ENCODE results near the gene TBC1D8. TPM values are rescaled to one million over a fixed set of nuclear protein-coding genes. Genes with fewer than 3 reads are reported as not detected.

TBC1D8 gene
- total and polyA plus RNA-seq, 5 donors = 36.4 to 79.5 (median 49.5) TPM

DNA sequence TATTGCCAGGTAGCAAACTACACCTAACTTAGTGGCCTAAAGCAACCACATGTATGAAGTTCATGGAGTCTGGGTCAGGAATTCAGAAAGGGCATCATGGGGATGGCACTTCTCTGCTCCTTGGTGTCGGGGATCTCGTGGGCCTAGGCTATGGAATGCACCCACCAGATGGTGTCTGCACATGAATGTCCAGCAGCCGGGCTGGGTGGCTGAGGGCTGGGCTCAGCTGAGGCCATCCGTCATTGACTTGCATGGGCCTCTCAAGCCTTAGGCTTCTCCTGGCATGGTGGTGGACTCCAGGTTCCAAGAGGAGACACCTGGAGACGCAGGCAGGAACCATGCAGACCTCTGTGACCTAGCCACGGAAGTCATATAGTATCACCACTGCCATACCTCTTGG, 175.1 kb downstream of the TBC1D8 start:
- WGBS = 84% methylated on average over 6 of the region's 6 CpGs

DNA sequence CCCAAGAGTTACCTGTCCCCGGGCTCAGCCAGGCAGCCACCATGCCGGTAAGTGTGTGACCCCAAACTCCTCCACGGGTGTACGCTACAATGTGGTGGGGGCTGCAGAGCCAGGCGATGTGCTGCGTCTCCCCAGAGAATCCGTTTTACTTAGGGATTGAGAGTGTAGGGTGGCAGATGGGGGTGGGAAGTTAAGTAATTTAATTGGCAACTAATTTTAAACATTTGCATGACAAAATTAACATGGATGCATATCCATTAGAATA, 175.7 kb downstream of the TBC1D8 start:
- intact Hi-C loops (cut with DNase I) = no loop called here
- WGBS = 93% methylated on average over 7 of the region's 7 CpGs

More for the DNA sequence above, 175.1 kb downstream of the TBC1D8 start:
- H3K27ac ChIP-seq (ENCODE audit: low read length) = no peak overlapping the region
- ATAC-seq = no peak
- no peaks in the 10 kb centered on the region for H3K9me3 ChIP-seq (ENCODE audit: control insufficient read depth, low read length)
- intact Hi-C loops (cut with DNase I) = no loop called here
- DNase-seq = peak in 1 of 3 donors; percentile 33
- no peaks in the 10 kb centered on the region for H3K27me3 ChIP-seq (ENCODE audit: control insufficient read depth, insufficient read depth)
- no peak overlapping the region for H3K4me3 ChIP-seq (ENCODE audit: low read length)
- H3K4me1 ChIP-seq (ENCODE audit: control insufficient read depth, insufficient read depth, low read length) = no peaks in the 10 kb centered on the region

DNA sequence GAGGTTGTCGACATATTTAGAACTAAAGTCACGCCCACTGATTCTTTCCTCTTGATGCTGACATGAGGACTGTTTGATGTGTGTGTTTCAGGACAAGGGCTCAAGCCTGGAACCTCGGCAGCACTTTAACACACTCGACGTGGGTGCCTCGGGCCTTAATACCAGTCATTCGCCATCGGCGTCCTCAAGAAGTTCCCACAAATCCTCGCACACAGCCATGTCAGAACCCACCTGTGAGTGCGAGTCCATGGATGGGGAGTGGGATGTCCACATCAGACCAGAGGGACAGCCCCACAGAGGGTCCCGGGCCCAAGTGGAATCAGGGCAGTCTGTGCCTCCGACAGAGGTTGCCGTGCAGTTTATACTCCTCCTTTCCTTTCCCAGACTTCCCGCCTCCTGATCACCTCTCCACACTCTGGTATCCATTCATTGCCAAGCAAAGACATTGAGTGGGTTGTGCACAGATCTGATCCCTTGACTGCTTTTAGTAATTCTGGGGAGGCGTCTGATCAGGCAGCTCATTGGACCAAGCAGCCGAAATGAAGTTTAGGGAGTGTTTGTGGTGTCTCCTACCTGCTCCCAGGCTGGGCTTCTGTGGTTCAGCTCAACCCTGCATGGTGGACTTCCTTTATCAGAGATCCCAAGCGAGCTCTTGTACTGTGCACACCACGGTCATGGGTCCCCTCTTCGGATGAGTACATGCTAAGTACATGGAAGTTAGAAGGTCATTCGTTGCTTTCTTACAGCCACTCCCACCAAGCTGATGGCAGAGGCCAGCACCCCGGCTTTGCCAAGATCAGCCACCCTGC, 176.3 kb downstream of the TBC1D8 start:
- Histone ChIP-seq H3K27me3 (ENCODE audit: control insufficient read depth, insufficient read depth) (no peaks in the 10 kb centered on the region), H3K9me3 (ENCODE audit: control insufficient read depth, low read length) (no peaks in the 10 kb centered on the region), H3K4me3 (ENCODE audit: low read length) (no peak overlapping the region), H3K27ac (ENCODE audit: low read length) (no peak overlapping the region), H3K4me1 (ENCODE audit: control insufficient read depth, insufficient read depth, low read length) (no peaks in the 10 kb centered on the region)
- peak in 1 of 3 donors; percentile 39 for DNase-seq
- intact Hi-C loops (cut with DNase I) = no loop called here
- WGBS = 90% methylated on average over 22 of the region's 22 CpGs
- ATAC-seq = no peak

More for the DNA sequence above, 175.7 kb downstream of the TBC1D8 start:
- Histone ChIP-seq H3K27ac (ENCODE audit: low read length) (no peak overlapping the region), H3K9me3 (ENCODE audit: control insufficient read depth, low read length) (no peaks in the 10 kb centered on the region), H3K4me3 (ENCODE audit: low read length) (no peak overlapping the region), H3K4me1 (ENCODE audit: control insufficient read depth, insufficient read depth, low read length) (no peaks in the 10 kb centered on the region), H3K27me3 (ENCODE audit: control insufficient read depth, insufficient read depth) (no peaks in the 10 kb centered on the region)
- ATAC-seq (no peak), DNase-seq (no peak)

DNA sequence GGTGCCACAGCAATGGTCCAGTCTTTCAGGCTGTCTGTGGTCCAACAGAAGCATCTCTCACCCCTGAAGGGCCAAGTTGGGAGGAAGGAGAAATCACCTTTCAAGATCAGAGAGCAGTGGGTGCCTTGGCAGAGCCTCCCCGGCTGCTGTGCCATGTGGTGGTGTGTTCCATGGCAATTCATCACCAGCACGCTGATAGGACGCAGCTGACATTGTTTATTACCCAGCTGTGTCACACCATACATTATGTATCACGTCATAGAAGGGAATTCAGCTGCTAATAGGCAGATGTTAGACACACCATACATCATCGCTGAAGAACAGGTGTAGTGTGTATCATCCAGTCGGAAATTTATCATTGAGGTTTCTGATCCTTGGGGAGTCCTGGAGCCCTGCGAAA, 178.7 kb downstream of the TBC1D8 start:
- H3K9me3 ChIP-seq (ENCODE audit: control insufficient read depth, low read length) = no peaks in the 10 kb centered on the region
- DNase-seq = no peak
- no peaks in the 10 kb centered on the region for H3K27me3 ChIP-seq (ENCODE audit: control insufficient read depth, insufficient read depth)
- H3K27ac ChIP-seq (ENCODE audit: low read length) = no peak overlapping the region
- intact Hi-C loops (cut with DNase I) = no loop called here
- WGBS = 88% methylated on average over 7 of the region's 7 CpGs
- H3K4me3 ChIP-seq (ENCODE audit: low read length) = no peak overlapping the region
- no peak for ATAC-seq
- no peaks in the 10 kb centered on the region for H3K4me1 ChIP-seq (ENCODE audit: control insufficient read depth, insufficient read depth, low read length)

DNA sequence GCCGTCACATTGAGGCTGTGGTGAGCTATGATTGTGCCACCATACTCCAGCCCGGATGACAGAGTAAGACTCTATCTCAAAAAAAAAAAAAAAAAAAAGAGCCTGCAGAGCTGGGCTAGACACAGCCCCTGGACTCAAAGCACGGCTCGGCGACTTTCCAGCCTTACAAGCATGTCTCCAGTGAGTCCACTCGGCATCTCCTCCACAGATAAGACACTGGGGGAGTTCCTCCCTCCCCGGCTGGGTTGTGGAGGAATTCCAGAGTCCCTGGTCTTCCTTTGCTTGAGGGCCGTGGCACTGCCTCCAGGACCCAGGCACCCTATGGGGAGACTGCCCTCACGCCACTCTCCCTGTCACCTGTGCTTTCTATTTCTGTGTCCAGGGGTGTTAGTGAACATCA, 180.0 kb downstream of the TBC1D8 start:
- H3K27me3 ChIP-seq (ENCODE audit: control insufficient read depth, insufficient read depth) = no peaks in the 10 kb centered on the region
- H3K4me3 ChIP-seq (ENCODE audit: low read length) = no peak overlapping the region
- intact Hi-C loops (cut with DNase I) = no loop called here
- ATAC-seq (peak; percentile 24 to 76), DNase-seq (peak; percentile 66 to 86 (median 73))
- no peaks in the 10 kb centered on the region for H3K4me1 ChIP-seq (ENCODE audit: control insufficient read depth, insufficient read depth, low read length)
- H3K9me3 ChIP-seq (ENCODE audit: control insufficient read depth, low read length) = no peaks in the 10 kb centered on the region
- WGBS = 64% methylated on average over 9 of the region's 9 CpGs
- H3K27ac ChIP-seq (ENCODE audit: low read length) = no peak overlapping the region

DNA sequence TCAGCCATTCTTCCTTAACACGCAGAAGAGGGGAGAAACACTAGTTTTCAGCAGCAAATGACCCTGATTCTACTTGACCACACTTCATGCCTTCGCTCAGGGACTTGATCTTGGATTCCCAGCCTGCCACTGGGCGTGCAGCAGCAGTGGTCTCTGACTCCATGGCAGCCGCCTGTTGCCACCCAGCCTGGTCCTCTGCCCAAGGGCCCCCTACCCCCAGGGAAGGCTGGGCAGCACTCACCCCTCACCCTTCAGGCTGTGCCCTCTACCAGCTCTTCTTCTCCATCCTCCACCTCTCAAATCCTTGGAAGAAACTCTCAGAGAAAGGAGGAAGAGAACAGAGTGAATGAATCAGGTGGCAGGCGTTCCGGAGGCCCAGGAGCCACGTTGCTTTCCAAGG, 181.2 kb downstream of the TBC1D8 start:
- intact Hi-C loops (cut with DNase I) = no loop called here
- WGBS = 90% methylated on average over 7 of the region's 7 CpGs
- Histone ChIP-seq H3K27ac (ENCODE audit: low read length) (no peak overlapping the region), H3K27me3 (ENCODE audit: control insufficient read depth, insufficient read depth) (no peaks in the 10 kb centered on the region), H3K4me3 (ENCODE audit: low read length) (no peak overlapping the region), H3K9me3 (ENCODE audit: control insufficient read depth, low read length) (no peaks in the 10 kb centered on the region), H3K4me1 (ENCODE audit: control insufficient read depth, insufficient read depth, low read length) (no peaks in the 10 kb centered on the region)
- DNase-seq (no peak), ATAC-seq (no peak)

DNA sequence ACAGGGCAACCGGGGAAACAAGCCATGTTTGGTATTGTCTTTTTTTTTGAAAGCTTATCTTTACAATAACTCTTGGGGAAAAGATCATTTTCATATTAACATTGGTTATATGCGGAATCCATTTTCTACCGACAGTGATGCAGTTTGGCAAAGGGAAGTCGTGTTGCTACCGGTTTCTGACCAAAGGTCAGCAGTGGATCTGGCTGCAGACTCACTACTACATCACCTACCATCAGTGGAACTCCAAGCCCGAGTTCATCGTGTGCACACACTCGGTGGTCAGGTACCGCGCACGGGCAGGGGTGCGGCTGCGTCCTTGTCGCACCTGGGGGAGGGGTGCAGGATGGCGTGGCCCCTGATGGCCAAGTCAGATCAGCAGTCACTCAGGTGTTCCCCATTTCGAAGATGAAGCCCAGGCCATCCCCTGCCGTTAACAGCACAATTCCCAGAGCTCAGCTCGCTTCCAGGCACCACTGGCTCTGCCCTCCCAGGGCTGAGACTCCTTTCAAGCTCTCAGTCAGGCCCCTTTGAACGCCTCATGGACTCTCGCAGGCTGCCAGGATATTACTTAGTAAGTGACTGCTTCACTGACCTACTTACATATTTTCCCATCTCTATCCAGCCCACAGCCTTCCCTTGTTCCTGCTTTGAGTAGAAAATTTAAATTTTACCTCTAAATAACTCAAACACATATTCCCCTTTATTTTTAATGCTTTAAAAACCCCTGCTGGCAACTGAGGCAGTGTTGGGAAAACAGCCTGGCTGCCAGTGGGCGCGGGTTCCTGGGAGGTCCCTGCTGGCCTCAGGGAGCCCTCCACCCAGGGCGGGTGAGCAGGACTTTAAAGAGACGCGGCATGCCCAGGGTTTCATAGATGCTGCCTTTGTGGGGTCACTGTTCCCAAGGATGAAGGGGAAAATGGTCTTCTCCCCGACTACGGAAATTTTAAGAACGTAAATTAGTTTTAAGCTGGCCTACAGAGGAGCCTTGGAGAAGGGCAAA, 182.7 kb downstream of the TBC1D8 start:
- 88% methylated on average over 28 of the region's 28 CpGs for WGBS
- no peak for ATAC-seq
- Histone ChIP-seq H3K9me3 (ENCODE audit: control insufficient read depth, low read length) (no peaks in the 10 kb centered on the region), H3K27me3 (ENCODE audit: control insufficient read depth, insufficient read depth) (no peaks in the 10 kb centered on the region), H3K4me1 (ENCODE audit: control insufficient read depth, insufficient read depth, low read length) (no peaks in the 10 kb centered on the region), H3K27ac (ENCODE audit: low read length) (no peak overlapping the region), H3K4me3 (ENCODE audit: low read length) (no peak overlapping the region)
- peak in 1 of 3 donors; percentile 42 for DNase-seq
- intact Hi-C loops (cut with DNase I) = no loop called here

DNA sequence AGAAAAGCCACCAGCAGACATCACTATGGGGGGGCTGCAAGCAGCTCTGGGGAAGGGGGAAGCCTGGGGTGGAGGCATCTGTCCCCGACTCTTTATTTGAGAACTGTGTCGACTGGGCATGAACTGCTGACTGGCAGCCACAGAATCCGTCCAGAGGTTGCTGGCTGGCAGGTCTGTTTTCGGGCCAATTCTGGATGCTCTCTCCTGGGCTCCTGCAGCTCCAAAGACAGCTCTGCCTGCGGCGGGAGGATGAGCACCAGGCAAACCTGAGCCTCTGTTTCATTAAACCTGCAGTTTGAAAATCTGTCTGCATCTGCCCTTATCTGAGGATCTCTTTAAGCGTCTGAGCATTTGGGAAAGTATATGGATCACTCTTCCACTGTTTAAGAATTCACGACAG, 183.5 kb downstream of the TBC1D8 start:
- Histone ChIP-seq H3K4me3 (ENCODE audit: low read length) (no peak overlapping the region), H3K4me1 (ENCODE audit: control insufficient read depth, insufficient read depth, low read length) (no peaks in the 10 kb centered on the region), H3K27me3 (ENCODE audit: control insufficient read depth, insufficient read depth) (no peaks in the 10 kb centered on the region), H3K27ac (ENCODE audit: low read length) (no peak overlapping the region), H3K9me3 (ENCODE audit: control insufficient read depth, low read length) (no peaks in the 10 kb centered on the region)
- ATAC-seq (no peak), DNase-seq (no peak)
- intact Hi-C loops (cut with DNase I) = no loop called here
- WGBS = 91% methylated on average over 8 of the region's 8 CpGs

DNA sequence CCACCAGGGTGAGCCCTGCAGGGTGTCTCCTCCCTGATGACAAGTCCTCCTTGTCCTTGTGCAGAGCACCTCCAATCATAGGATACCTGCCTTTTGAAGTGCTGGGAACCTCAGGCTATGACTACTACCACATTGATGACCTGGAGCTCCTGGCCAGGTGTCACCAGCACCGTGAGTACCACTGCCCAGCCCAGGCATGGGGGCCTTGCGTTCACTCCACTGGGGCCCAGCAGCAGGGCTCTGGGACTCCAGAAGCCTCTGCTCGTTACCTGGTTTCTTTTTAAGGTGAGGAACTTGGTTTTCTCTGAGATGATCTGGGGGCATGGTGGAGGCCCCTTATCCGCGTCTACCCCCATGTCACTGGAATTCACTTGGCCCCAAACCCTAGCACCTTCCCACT, 185.6 kb downstream of the TBC1D8 start:
- H3K27me3 ChIP-seq (ENCODE audit: control insufficient read depth, insufficient read depth) = no peaks in the 10 kb centered on the region
- no peak for DNase-seq
- no peak for ATAC-seq
- no peaks in the 10 kb centered on the region for H3K4me1 ChIP-seq (ENCODE audit: control insufficient read depth, insufficient read depth, low read length)
- no peak overlapping the region for H3K27ac ChIP-seq (ENCODE audit: low read length)
- H3K4me3 ChIP-seq (ENCODE audit: low read length) = no peak overlapping the region
- intact Hi-C loops (cut with DNase I) = no loop called here
- H3K9me3 ChIP-seq (ENCODE audit: control insufficient read depth, low read length) = no peaks in the 10 kb centered on the region
- 96% methylated on average over 5 of the region's 5 CpGs for WGBS

DNA sequence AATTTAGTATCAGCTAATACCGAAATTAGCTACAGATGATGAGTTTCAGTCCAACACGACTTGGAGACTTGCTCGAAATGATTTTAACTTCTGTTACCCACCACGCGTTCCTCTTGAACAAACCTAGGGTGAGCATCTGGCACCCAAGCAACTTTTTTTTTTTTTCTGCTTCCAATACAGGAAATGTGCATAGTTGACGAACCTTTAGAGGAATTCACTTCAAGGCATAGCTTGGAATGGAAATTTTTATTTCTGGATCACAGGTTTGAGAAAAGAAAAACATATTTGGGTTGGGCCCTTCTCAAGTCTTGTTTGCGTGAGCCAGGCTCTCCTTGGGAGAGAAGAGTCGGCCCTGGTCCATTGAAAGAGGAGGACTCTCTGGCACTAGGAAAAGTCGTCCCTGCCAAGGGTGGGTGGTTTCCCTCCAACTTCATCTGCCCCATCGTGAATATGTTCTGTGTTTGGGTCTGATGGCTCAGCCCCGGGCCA, 186.5 kb downstream of the TBC1D8 start:
- H3K27ac ChIP-seq (ENCODE audit: low read length) = no peak overlapping the region
- peak; percentile 26 to 29 for ATAC-seq
- H3K4me3 ChIP-seq (ENCODE audit: low read length) = no peak overlapping the region
- peak in 2 of 3 donors; percentile 37 to 70 for DNase-seq
- 62% methylated on average over 11 of the region's 11 CpGs for WGBS
- no peaks in the 10 kb centered on the region for H3K4me1 ChIP-seq (ENCODE audit: control insufficient read depth, insufficient read depth, low read length)
- no peaks in the 10 kb centered on the region for H3K27me3 ChIP-seq (ENCODE audit: control insufficient read depth, insufficient read depth)
- no peaks in the 10 kb centered on the region for H3K9me3 ChIP-seq (ENCODE audit: control insufficient read depth, low read length)
- intact Hi-C loops (cut with DNase I) = no loop called here

DNA sequence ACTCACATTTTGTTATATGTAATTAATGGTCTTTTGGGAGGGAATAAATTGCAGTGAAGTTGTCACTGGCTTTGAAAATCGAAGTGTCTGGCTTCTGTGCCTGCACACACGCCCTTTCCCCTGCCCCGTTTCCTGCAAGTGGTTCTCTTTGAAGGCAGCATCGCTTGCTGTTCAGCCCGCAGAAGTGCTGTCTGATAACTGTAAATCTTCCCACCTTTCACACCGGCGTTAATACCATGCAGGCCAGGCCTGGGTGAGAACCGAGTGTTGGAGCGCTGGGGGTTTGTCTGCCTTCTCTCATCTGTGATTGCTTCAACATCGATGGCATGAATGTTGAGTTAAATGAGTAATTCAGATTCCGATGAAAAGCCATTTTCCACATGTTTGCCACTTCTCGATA, 187.0 kb downstream of the TBC1D8 start:
- peaks cover 1% of the 10 kb centered on the region for H3K4me1 ChIP-seq (ENCODE audit: control insufficient read depth, insufficient read depth, low read length)
- WGBS = 74% methylated on average over 12 of the region's 12 CpGs
- ATAC-seq = no peak
- intact Hi-C loops (cut with DNase I) = no loop called here
- no peaks in the 10 kb centered on the region for H3K27me3 ChIP-seq (ENCODE audit: control insufficient read depth, insufficient read depth)
- no peak for DNase-seq
- no peak overlapping the region for H3K4me3 ChIP-seq (ENCODE audit: low read length)
- H3K9me3 ChIP-seq (ENCODE audit: control insufficient read depth, low read length) = no peaks in the 10 kb centered on the region
- H3K27ac ChIP-seq (ENCODE audit: low read length) = no peak overlapping the region

All from right cardiac atrium (tissue), 5 donors.